Gastroesophageal sphincter (tissue), 3 donors: ENCODE results near the gene ISG20.

Experiments
- POLR2A ChIP-seq, 2 donors: fragments of 450-650 bp; IDR thresholded peaks; one replicate each; pipeline ENCODE4 v1.6.1; 2017; ENCODE audit warnings: antibody characterized with exemption in 2 of 2, mild to moderate bottlenecking in 2 of 2, moderate library complexity in 1 of 2
- POLR2AphosphoS5 ChIP-seq: sonication (generic); formaldehyde crosslinking; IDR thresholded peaks from one replicate; pipeline ENCODE4 v1.6.1; 2017; ENCODE audit warnings: antibody characterized with exemption
- TF ChIP-seq, protein P1 (sequence below), 4 experiments: fragments of 200-600 bp in 2 of 4; fragments of 450-650 bp in 2 of 4; sonication (generic) in 1 of 4; IDR thresholded peaks; one replicate each; pipeline ENCODE4 v1.5.1; 2017 to 2019; ENCODE audit warnings: antibody characterized with exemption in 4 of 4, mild to moderate bottlenecking in 2 of 4, moderate library complexity in 2 of 4

DNA sequence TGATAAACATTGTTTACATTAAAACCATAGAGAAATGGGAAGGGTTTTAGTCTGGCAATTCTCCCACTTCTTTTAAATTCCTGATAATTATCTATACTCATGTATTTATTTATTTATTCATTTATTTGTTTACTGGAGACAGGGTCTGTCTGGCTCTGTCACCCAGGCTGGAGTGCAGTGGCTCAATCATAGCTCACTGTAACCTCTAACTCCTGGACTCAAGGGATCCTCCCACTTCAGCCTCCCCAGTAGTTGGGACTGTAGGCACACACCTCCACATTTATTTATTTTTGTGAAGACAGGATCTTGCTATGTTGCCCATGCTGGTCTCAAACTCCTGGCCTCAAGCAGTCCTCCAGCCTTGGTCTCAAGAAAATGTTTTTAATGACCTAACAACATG, 20.1 kb upstream of the ISG20 start:
- TF ChIP-seq, protein P1, sequence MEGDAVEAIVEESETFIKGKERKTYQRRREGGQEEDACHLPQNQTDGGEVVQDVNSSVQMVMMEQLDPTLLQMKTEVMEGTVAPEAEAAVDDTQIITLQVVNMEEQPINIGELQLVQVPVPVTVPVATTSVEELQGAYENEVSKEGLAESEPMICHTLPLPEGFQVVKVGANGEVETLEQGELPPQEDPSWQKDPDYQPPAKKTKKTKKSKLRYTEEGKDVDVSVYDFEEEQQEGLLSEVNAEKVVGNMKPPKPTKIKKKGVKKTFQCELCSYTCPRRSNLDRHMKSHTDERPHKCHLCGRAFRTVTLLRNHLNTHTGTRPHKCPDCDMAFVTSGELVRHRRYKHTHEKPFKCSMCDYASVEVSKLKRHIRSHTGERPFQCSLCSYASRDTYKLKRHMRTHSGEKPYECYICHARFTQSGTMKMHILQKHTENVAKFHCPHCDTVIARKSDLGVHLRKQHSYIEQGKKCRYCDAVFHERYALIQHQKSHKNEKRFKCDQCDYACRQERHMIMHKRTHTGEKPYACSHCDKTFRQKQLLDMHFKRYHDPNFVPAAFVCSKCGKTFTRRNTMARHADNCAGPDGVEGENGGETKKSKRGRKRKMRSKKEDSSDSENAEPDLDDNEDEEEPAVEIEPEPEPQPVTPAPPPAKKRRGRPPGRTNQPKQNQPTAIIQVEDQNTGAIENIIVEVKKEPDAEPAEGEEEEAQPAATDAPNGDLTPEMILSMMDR (IDR thresholded peaks at IDR 0.05) = no peak
- no peak for TF ChIP-seq POLR2AphosphoS5
- TF ChIP-seq POLR2A (IDR thresholded peaks at IDR 0.05) = no peak
